ENCODE measurements around the gene RABL6.

Gene RABL6

GRCh38 chr9:136807281-136808074 is at the start of gene RABL6:
RABL6 (plus strand) TSS chr9:136807948; CDS start chr9:136808197, 249 bp downstream.
- peak within 1 kb of the TSS; percentile 67 for H3K4me2 ChIP-seq
- H3K4me1 ChIP-seq (ENCODE audit: low read depth, poor library complexity, severe bottlenecking): peaks cover 23% of the 10 kb centered on the region
- H4K20me1 ChIP-seq (ENCODE audit: insufficient read depth): 0 out of 2 replicates have a peak, but pooled peaks cover 3% of the 10 kb centered on the region
- H3K4me3 ChIP-seq (IDR thresholded peaks at IDR 0.05; ENCODE audit: insufficient read depth, low read depth, low read length): no peak within 1 kb of the TSS
- H3K27me3 ChIP-seq (ENCODE audit: insufficient read depth, low read depth): no peaks in the 10 kb centered on the region
- TF ChIP-seq CTCF (conservative IDR thresholded peaks at IDR 0.05; ENCODE audit: low read depth, low read length): no peak
- peak within 1 kb of the TSS; percentile 79 for H3K9ac ChIP-seq
- H3K79me2 ChIP-seq (ENCODE audit: insufficient read depth, low read depth): peaks cover 41% of the 10 kb centered on the region
- H3K27ac ChIP-seq: peak within 1 kb of the TSS; percentile 55
- H2AFZ ChIP-seq (ENCODE audit: low read depth): peak within 1 kb of the TSS; percentile 86
- H3K36me3 ChIP-seq (ENCODE audit: insufficient read depth): no peaks in the 10 kb centered on the region; the same call in 1 of the 2 replicates

- Histone ChIP-seq H3K27me3 (ENCODE audit: insufficient read depth, low read depth) (peaks cover 29% of the 10 kb centered on the region), H3K9ac (no peak overlapping the region), H3K4me3 (IDR thresholded peaks at IDR 0.05; ENCODE audit: insufficient read depth, low read depth, low read length) (no peak overlapping the region), H3K27ac (no peak overlapping the region), H2AFZ (ENCODE audit: low read depth) (no peak overlapping the region), H4K20me1 (ENCODE audit: insufficient read depth) (no peaks in the 10 kb centered on the region), H3K36me3 (ENCODE audit: insufficient read depth) (no peaks in the 10 kb centered on the region), H3K79me2 (ENCODE audit: insufficient read depth, low read depth) (no peaks in the 10 kb centered on the region), H3K4me1 (ENCODE audit: low read depth, poor library complexity, severe bottlenecking) (peaks cover 16% of the 10 kb centered on the region), H3K4me2 (no peak overlapping the region)
- no peak for TF ChIP-seq CTCF (conservative IDR thresholded peaks at IDR 0.05; ENCODE audit: low read depth, low read length)
Observed at GRCh38 chr9:136759001-136759400, 48.7 kb upstream of the RABL6 start.

GRCh38 chr9:136759436-136760325 is 48.1 kb upstream of the RABL6 start:
- Histone ChIP-seq H2AFZ (ENCODE audit: low read depth) (no peak overlapping the region), H3K27ac (no peak overlapping the region), H3K79me2 (ENCODE audit: insufficient read depth, low read depth) (no peaks in the 10 kb centered on the region), H3K4me2 (no peak overlapping the region), H3K36me3 (ENCODE audit: insufficient read depth) (no peaks in the 10 kb centered on the region), H4K20me1 (ENCODE audit: insufficient read depth) (no peaks in the 10 kb centered on the region), H3K4me1 (ENCODE audit: low read depth, poor library complexity, severe bottlenecking) (peaks cover 18% of the 10 kb centered on the region), H3K4me3 (IDR thresholded peaks at IDR 0.05; ENCODE audit: insufficient read depth, low read depth, low read length) (no peak overlapping the region), H3K27me3 (ENCODE audit: insufficient read depth, low read depth) (peaks cover 29% of the 10 kb centered on the region), H3K9ac (no peak overlapping the region)
- TF ChIP-seq CTCF (conservative IDR thresholded peaks at IDR 0.05; ENCODE audit: low read depth, low read length): no peak

GRCh38 chr9:136760424-136760823 is 47.3 kb upstream of the RABL6 start:
- no peak for TF ChIP-seq CTCF (conservative IDR thresholded peaks at IDR 0.05; ENCODE audit: low read depth, low read length)
- Histone ChIP-seq H2AFZ (ENCODE audit: low read depth) (no peak overlapping the region), H3K4me1 (ENCODE audit: low read depth, poor library complexity, severe bottlenecking) (peaks cover 25% of the 10 kb centered on the region), H3K79me2 (ENCODE audit: insufficient read depth, low read depth) (no peaks in the 10 kb centered on the region), H3K27me3 (ENCODE audit: insufficient read depth, low read depth) (peaks cover 29% of the 10 kb centered on the region), H3K36me3 (ENCODE audit: insufficient read depth) (no peaks in the 10 kb centered on the region), H3K27ac (no peak overlapping the region), H4K20me1 (ENCODE audit: insufficient read depth) (no peaks in the 10 kb centered on the region), H3K9ac (no peak overlapping the region), H3K4me3 (IDR thresholded peaks at IDR 0.05; ENCODE audit: insufficient read depth, low read depth, low read length) (no peak overlapping the region), H3K4me2 (no peak overlapping the region; the same call in 1 of the 2 replicates)
